PC-3 (cell line): Measurements from ENCODE around the gene COL1A1.

ENCODE experiments used
- EZH2phosphoT487 ChIP-seq: fragments of 300-600 bp; sonication (generic); IDR thresholded peaks from 2 replicates; pipeline ENCODE4 v1.6.1; 2018; ENCODE audit warnings: mild to moderate bottlenecking, antibody characterized with exemption, low read length, borderline replicate concordance
- TF ChIP-seq, protein P1 (sequence below): fragments of 300-600 bp; sonication (generic); conservative IDR thresholded peaks from 2 replicates; pipeline ENCODE4 v1.5.1; 2017; ENCODE audit warnings: antibody characterized with exemption, low read depth, mild to moderate bottlenecking, low read length

GRCh38 chr17:50141745-50142110 is 59.7 kb downstream of the COL1A1 start:
- TF ChIP-seq EZH2phosphoT487: no peak
- TF ChIP-seq, protein P1, sequence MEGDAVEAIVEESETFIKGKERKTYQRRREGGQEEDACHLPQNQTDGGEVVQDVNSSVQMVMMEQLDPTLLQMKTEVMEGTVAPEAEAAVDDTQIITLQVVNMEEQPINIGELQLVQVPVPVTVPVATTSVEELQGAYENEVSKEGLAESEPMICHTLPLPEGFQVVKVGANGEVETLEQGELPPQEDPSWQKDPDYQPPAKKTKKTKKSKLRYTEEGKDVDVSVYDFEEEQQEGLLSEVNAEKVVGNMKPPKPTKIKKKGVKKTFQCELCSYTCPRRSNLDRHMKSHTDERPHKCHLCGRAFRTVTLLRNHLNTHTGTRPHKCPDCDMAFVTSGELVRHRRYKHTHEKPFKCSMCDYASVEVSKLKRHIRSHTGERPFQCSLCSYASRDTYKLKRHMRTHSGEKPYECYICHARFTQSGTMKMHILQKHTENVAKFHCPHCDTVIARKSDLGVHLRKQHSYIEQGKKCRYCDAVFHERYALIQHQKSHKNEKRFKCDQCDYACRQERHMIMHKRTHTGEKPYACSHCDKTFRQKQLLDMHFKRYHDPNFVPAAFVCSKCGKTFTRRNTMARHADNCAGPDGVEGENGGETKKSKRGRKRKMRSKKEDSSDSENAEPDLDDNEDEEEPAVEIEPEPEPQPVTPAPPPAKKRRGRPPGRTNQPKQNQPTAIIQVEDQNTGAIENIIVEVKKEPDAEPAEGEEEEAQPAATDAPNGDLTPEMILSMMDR: no peak
